HuH-7.5 (cell line): ENCODE results near the gene SMAD6.
"Not testable (repeated sequence)": the region's sequence is repeated elsewhere in the genome, so short reads cannot be mapped to it uniquely, and the experiment has no call there.

ENCODE experiments used
- DNase-seq: peaks from one replicate; pipeline ENCODE4 v3.0.0; 2011; ENCODE audit warnings: low spot score

Gene SMAD6

GRCh38 chr15:66675446-66675845 lies 26.6 kb upstream of the SMAD6 start:
- no peak for DNase-seq

- no peak for DNase-seq
These were observed 24.7 kb upstream of the SMAD6 start for GRCh38 chr15:66677336-66677735.

GRCh38 chr15:66679061-66679656 lies 22.9 kb upstream of the SMAD6 start:
- no peak for DNase-seq

GRCh38 chr15:66679657-66680108 lies 22.4 kb upstream of the SMAD6 start:
- peak; percentile 92 for DNase-seq

GRCh38 chr15:66680502-66680901 lies 21.5 kb upstream of the SMAD6 start:
- no peak for DNase-seq

- no peak for DNase-seq
These were observed 20.6 kb upstream of the SMAD6 start for GRCh38 chr15:66681395-66681794.

GRCh38 chr15:66682246-66682645 lies 19.8 kb upstream of the SMAD6 start:
- no peak for DNase-seq

- no peak for DNase-seq
These were observed 19.2 kb upstream of the SMAD6 start for GRCh38 chr15:66682865-66683264.

GRCh38 chr15:66684136-66684681 lies 17.8 kb upstream of the SMAD6 start:
- no peak for DNase-seq

GRCh38 chr15:66685638-66686150 lies 16.3 kb upstream of the SMAD6 start:
- no peak for DNase-seq

GRCh38 chr15:66690912-66691311 lies 11.1 kb upstream of the SMAD6 start:
- DNase-seq, result not testable (repeated sequence)

GRCh38 chr15:66691727-66692126 lies 10.3 kb upstream of the SMAD6 start:
- no peak for DNase-seq

GRCh38 chr15:66692391-66692790 lies 9.6 kb upstream of the SMAD6 start:
- no peak for DNase-seq

- DNase-seq, result no peak
These were observed 9.0 kb upstream of the SMAD6 start for GRCh38 chr15:66692808-66693596.

- no peak for DNase-seq
These were observed 5.3 kb upstream of the SMAD6 start for GRCh38 chr15:66696770-66697169.

GRCh38 chr15:66698318-66698961 lies 3.6 kb upstream of the SMAD6 start:
- DNase-seq, result peak; percentile 90

GRCh38 chr15:66698971-66699370 lies 3.1 kb upstream of the SMAD6 start:
- no peak for DNase-seq

GRCh38 chr15:66700412-66700801 lies 1.6 kb upstream of the SMAD6 start:
- no peak for DNase-seq

- peak; percentile 96 for DNase-seq
These were observed 1.1 kb upstream of the SMAD6 start for GRCh38 chr15:66700802-66701421.

- DNase-seq, result peak; percentile 69
These were observed 508 bp upstream of the SMAD6 start for GRCh38 chr15:66701422-66702034.

- DNase-seq, result no peak
These were observed 927 bp downstream of the SMAD6 start for GRCh38 chr15:66702787-66703539.
